GM19397 (cell line): Measurements from ENCODE around the gene C3orf62.

Experiments
- ATAC-seq: cut with Tn5 transposase; IDR thresholded peaks from one replicate; pipeline ENCODE4 v1.9.1; 2021; ENCODE audit warnings: mild to moderate bottlenecking, moderate library complexity; ENCODE audit not compliant: unreplicated experiment

The C3orf62 gene

GRCh38 chr3:49276475-49277382, at the start of gene C3orf62:
Gene C3orf62 (minus strand): TSS chr3:49277232. CDS start chr3:49276872, 360 bp downstream.
- peak; percentile 66 for ATAC-seq

GRCh38 chr3:49324768-49325167, 47.7 kb upstream of the C3orf62 start:
- ATAC-seq, result no peak

- no peak for ATAC-seq
Observed at GRCh38 chr3:49316696-49317457, 39.8 kb upstream of the C3orf62 start.

- no peak for ATAC-seq
Observed at GRCh38 chr3:49313896-49314688, 37.1 kb upstream of the C3orf62 start.

DNA sequence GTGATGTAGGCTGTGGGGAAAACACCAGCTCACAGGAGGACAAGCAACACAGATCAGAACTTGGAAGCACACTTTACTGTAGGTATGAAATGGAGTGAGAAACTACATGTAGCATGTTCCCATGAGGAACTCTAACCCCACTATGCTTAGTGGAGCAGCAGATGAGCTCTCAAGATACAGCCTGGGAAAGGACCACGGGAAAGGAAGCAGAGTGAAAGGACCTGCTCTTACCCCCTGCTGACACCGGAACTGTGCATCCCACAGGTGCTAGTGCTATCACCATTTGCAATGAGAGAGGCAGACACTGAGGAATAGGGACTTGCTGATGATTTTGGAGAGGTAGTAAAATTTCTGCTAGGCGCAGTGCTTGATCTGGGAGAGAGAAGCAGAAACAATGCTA, 34.3 kb upstream of the C3orf62 start:
- no peak for ATAC-seq

DNA sequence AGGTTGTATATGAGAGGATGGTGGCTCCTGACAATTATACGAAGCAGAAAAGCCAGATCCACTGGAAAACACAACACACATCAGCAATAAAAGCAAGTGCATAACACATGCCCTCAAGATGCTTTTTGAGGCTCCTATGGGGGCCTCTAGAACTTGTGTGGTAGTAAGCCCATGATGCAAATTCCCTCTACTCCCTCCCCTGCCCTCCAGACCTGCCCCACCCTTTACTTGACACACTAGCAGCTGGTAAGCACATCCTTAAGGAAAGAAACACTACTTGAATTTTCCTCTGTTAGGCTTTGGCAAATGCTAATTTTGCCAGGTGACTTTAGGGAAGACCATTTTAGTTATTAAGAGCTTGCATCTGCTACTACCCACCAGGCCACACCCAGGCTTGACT, 33.6 kb upstream of the C3orf62 start:
- ATAC-seq, result no peak

- ATAC-seq, result no peak
Observed at GRCh38 chr3:49305608-49306007, 28.6 kb upstream of the C3orf62 start.

DNA sequence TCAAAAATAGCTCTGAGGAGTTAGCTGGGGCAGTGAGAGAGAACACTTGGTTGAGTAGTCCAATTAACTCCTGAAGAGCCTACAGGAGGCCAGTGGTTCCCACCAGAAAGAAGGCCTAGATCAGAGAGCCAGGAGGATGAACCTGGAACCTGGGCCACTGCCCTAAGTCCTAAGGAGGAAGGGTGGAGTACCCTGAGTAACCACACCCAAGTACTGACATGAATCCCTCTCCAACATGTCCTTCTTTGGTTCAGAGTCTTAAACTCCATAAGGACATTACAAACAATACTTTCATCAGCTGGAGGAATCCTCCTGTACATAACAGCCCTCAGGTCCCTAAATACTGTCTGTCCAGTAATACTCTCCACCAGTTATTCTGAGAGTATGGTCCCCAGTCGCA, 25.6 kb upstream of the C3orf62 start:
- no peak for ATAC-seq

DNA sequence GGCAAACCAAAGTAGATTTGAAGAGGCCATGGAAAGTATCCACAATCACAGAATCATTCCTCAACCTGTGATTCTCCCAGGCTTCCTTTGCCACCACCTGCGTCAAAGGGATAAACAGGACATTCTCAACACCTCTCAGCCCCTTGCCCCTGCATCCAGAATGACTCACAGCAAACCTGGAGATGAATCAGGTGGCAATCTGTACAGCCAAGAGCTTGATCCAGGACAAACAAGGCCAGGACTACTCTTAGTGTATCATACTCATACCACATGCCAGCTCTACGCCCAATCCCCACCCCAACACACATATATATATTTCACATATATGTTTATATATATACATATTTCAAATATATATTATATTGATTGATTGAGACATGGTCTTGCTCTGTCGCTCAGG, 23.6 kb upstream of the C3orf62 start:
- no peak for ATAC-seq

DNA sequence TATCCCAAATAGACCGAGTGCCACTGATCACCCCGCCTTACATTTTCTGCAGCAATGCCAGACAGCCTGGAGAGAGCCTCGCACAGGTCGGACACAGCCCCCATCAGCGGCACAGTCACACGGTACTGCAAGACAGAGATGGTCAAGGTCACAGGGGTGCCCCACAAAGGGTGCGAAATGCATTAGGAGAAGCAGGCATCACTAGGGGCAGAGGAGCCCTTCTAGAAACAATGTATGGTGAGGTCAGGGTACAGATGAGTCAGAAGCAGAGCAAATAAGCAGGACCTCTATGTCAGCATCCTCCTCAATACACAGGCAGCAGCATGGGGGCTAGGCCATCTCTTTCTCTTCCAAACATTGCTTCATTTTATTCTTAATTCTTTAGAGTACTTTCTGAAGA, 21.5 kb upstream of the C3orf62 start:
- no peak for ATAC-seq

GRCh38 chr3:49296781-49297411, 19.9 kb upstream of the C3orf62 start:
- no peak for ATAC-seq

DNA sequence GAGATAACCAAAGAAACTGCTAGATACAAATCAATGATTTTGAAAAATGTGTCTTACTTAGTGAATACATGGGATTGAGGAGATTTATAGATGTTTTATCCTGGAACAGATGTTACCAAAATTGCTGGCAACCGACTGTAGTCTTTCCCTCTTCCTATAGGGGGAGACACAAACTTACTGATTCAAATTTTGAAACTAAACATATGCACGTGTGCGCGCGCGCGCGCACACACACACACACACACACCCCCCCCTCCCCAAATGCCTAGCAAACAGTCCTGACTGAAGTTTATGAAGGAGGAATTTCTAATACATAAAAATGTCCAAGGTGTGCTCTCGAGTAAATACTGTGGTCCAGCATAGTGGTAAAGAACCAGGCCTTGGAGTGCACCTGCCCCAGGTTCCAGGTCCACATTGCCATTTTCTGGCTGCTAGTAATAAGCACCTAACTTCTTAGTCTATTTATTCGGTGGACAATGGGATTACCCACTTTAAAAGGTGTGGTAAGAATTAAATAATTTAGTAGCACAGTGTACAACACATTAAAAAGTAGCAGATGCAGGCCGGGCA, 18.5 kb upstream of the C3orf62 start:
- ATAC-seq, result no peak

DNA sequence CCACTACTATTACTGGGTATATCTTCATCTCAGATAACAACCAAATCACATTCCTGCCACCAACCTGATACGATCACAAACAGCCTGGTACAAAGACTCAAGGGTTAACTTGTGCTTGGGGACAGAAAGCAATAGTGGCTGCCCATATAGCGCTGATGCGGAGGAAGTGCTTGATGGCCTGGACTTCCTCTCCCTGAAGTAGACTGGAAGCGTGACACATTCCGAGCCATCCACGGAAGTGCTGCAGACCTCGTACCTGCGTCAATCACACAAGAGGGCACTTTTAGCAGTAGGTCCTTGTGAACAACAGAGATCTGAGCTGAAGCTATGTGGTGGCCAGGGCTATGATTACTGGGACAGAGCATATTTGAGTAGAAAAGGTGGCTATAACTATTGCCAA, 17.3 kb upstream of the C3orf62 start:
- ATAC-seq, result no peak

GRCh38 chr3:49283997-49284396, 7.0 kb upstream of the C3orf62 start:
- ATAC-seq, result no peak

DNA sequence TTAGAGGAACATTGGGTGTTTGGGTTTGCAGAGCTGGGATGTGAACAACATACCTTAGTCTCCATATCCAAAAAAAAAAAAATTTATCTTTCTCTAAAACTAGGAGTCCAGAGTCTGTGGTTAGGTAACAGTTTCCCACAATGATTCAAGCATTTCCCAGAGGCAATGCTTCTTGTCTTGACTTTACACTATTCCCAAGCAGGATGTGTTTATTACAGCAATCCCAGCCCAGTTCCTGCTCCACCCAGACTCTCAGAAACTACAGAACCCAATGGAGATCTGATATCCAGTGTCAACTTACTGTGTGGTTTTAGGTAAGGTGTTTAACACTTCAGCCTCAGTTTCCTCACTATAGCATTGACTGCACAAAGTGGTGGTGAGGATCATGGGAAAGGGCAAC, 2.3 kb upstream of the C3orf62 start:
- ATAC-seq, result no peak

- no peak for ATAC-seq
Observed at GRCh38 chr3:49278548-49278947, 1.5 kb upstream of the C3orf62 start.

GRCh38 chr3:49277383-49277775, 347 bp upstream of the C3orf62 start:
- no peak for ATAC-seq

DNA sequence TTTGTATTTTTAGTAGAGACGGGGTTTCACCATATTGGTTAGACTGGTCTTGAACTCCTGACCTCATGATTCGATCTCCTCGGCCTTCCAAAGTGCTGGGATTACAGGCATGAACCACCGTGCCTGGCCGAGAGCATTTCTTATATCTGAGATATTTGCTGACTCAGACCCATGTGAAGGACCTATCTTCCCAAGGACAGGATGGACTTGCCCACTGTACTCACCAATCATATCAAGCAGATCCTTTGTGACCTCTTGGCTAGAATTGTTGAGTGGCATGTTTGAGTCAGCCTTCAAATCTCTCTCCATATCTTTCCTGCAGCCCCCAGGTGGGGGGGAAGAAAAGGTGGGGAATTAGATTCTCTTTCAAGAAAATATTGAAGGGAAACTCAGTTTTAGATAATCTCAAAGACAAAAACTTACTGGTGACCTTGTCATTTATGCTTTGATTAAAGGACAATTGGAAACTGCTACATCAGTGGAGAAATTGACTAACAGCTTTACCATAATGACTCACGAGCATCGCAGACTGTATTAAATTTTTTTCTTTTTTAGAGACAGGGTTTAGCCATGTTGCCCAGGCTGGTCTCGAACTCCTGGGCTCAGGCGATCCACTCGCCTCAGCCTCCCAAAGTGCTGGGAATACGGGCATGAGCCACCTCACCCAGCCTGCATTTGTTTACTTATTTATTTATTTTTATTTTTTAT, 3.1 kb downstream of the C3orf62 start:
- no peak for ATAC-seq

- ATAC-seq, result no peak
Observed at GRCh38 chr3:49271047-49271446, 6.0 kb downstream of the C3orf62 start.

- no peak for ATAC-seq
Observed at GRCh38 chr3:49270156-49270500, 6.9 kb downstream of the C3orf62 start.
